GM19438 (cell line): ENCODE data around the gene LMX1B.

ENCODE experiments used
- ATAC-seq: cut with Tn5 transposase; IDR thresholded peaks from one replicate; pipeline ENCODE4 v1.9.1; 2021; ENCODE audit warnings: low read depth; ENCODE audit not compliant: unreplicated experiment

The LMX1B gene

GRCh38 chr9:126692041-126692758 lies 78.5 kb downstream of the LMX1B start:
- no peak for ATAC-seq

DNA sequence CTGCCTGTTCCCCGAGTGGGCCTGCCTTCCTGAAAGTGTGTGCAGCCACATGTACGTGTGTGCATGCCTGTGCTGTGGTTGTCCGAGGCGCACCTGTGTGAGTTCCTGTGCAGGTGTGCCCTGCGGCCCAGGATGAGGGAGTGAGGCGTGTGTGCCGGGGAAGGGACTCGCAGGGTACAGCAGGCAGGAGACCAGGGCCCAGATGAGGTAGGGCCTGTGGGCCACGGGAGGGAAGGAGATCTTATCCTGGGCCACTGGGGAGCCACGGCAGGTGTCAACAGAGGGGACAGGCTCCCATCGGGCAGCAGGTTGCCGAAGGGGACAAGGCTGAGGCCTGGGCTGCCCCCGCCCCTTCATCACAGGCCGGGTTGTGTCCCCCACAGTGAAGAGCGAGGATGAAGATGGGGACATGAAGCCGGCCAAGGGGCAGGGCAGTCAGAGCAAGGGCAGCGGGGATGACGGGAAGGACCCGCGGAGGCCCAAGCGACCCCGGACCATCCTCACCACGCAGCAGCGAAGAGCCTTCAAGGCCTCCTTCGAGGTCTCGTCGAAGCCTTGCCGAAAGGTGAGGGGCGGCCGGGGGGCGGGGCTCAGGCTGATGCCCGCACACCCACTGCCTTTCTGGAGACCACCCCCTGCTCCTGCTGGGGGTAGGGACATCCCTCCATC lies 79.2 kb downstream of the LMX1B start:
- ATAC-seq: no peak

DNA sequence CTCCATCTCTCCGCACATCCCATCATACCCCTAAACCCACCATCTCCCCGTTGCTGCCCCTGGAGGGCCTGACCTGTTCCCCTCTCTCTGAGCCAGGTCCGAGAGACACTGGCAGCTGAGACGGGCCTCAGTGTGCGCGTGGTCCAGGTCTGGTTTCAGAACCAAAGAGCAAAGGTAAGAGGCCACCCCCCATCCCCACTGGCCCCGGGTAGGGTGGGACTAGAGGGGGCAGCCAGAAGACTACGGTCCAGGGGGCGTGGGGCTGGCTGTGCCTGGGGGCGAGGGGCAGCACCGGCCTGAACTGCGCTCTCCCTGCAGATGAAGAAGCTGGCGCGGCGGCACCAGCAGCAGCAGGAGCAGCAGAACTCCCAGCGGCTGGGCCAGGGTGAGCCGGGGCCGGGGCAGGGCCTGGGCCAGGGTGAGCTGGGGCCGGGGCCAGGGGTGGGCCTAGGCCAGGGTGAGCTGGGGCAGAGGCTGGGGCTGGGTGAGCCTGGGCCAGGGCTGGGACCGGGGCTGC lies 79.8 kb downstream of the LMX1B start:
- no peak for ATAC-seq

GRCh38 chr9:126694206-126695081 lies 80.7 kb downstream of the LMX1B start:
- ATAC-seq: no peak

DNA sequence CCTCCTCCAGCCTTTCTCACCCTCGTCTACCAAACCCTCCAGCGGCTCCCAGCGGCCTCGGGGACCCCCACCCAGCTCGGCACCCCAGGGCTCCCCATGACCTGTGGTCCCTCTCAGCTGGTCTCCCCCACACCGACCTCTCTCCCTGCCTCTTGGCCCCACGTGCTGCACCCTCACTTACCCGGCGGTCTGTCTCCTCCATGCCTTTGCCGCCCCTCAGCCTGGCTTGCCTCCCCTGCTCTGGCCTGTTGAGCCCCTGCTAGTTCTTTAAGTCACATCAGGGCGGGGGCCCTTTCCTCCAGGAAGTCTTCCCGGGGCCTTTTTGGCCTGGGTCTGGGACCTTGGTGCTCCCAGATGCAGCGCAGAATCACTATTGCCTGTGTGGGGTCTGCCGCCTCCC lies 81.5 kb downstream of the LMX1B start:
- no peak for ATAC-seq

- ATAC-seq: no peak
Observed at GRCh38 chr9:126695701-126696400, 82.1 kb downstream of the LMX1B start.

- ATAC-seq: no peak
Observed at GRCh38 chr9:126696401-126697145, 82.8 kb downstream of the LMX1B start.

- ATAC-seq: no peak
Observed at GRCh38 chr9:126697330-126697729, 83.6 kb downstream of the LMX1B start.

DNA sequence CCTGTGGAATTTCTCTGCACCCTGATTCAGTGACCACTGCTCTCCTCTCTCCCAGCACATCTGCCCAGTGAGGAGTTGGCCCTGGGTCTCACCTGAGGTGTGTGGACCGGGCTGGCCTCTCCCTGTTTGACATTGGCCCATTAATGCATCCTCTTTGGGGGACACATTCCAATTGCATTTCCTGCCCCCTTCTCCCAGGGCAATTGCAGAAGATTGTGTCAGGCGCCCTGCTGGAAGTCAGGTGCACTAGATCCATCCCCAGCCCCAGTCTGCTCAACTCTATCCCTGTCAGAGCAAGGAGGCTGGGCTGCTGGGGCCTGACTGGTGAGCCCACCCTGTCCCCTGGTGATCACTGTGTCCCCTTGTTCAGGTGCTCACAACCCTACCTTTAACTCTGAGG lies 84.5 kb downstream of the LMX1B start:
- ATAC-seq: no peak

DNA sequence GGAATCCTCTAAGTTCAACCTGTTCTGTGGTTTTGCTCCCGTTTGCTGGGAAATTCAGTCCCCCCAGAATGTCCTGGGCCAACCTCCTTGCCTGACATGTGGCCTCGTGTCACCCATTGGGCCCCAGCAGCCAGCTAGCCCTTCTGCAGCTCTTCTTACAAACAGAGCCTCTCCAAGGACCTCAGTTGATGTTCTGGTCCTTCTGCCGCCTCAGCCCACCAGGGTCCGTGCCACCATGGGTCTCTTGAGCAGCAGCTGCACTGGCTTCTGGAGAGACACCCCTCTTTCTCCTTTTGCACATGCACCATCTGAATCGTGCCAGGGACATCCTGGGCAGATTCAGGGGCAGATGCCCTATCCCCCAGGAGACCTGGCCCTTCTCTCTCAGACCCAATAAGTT lies 85.0 kb downstream of the LMX1B start:
- ATAC-seq: no peak

- ATAC-seq: no peak
Observed at GRCh38 chr9:126699401-126699881, 85.7 kb downstream of the LMX1B start.

GRCh38 chr9:126700296-126700695 lies 86.6 kb downstream of the LMX1B start:
- ATAC-seq: no peak

- ATAC-seq: no peak
Observed at GRCh38 chr9:126700903-126701812, 87.4 kb downstream of the LMX1B start.

DNA sequence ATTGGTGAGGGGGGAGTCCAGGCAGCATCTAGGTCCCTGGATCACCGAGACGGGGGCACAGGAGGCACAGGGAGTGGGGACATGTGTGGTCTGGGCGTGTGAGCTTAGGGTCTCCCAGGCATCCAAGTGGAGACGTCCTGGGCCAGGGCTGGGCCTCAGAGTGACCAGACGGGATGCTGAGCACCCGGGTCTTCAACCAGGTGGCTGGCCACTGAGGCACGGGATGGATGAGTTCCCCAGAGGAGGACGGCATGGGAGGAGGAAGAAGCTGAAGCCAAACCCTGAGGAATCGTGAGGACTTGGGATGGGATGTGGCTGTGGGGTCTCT lies 88.0 kb downstream of the LMX1B start:
- ATAC-seq: no peak

- no peak for ATAC-seq
Observed at GRCh38 chr9:126702151-126703001, 88.6 kb downstream of the LMX1B start.

DNA sequence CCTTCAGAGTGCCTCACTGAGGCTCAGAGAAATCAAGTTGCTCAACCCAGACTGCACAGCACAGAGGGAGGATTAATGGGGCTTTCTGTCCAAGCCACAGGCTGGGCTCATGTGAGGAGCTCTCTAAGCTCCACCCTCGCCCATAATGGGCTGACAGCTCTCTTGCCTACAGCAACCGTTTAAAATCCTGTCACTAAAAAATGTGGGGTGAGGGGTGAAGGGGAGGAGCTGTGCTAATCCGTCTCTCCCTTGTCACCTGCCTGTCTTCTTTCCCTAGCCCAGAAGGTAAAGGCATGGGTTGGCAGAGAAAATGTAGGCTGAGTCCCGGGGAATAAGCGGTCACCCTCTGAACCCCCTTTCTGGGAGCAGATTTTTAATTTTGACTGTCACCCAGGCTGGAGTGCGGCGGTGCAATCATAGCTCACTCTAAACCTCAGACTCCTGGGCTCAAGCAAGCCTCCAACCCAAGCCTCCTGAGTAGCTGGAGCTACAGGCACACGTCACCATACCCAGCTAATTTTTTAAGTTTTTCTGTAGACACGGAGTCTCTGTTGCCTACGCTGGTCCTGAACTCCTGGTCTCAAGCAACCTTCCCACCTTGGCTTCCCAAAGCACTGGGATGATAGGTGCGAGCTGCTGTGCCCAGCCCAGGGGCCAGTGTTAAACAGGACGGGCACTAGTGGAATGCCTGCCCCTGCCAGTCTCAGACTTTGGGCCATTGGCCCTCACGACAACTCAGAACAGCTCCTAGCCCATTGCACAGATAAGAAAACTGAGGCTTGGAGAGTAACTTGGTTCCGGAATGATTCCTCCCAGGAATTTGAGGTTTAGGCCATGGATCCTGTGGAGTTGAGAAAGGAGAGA lies 89.5 kb downstream of the LMX1B start:
- ATAC-seq: no peak

DNA sequence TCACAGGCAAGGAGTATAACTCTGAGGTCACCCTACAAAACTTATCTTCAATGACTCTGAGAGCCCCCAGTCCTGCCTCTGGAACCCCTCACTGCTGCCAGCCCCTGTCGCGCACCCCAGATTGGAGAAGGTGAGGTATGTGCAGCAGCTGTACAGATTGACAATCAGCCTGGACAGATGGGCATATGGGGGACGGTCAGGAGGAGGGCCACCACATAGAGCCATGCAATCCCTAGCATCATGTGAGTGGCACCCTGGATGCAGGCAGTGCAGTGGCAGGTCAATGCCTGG lies 90.1 kb downstream of the LMX1B start:
- ATAC-seq: no peak
